K562 (cell line): ENCODE measurements around the gene HIVEP1. TPM values are rescaled to one million over a fixed set of nuclear protein-coding genes. Genes with fewer than 3 reads are reported as not detected.
A peak's percentile ranks its signal among the peaks of the same experiment; 100 is the strongest.

Experiments used
- BCOR ChIP-seq: fragments of 450-650 bp; IDR thresholded peaks from 2 replicates; pipeline ENCODE4 v1.6.1; 2016
- CBFA2T3 ChIP-seq: fragments of 450-650 bp; IDR thresholded peaks from 2 replicates; pipeline ENCODE4 v1.6.1; 2017
- CREB3L1 ChIP-seq: fragments of 450-650 bp; IDR thresholded peaks from 2 replicates; pipeline ENCODE4 v1.6.1; 2014; ENCODE audit warnings: low read depth, mild to moderate bottlenecking, moderate library complexity, borderline replicate concordance
- E2F6 ChIP-seq, 2 experiments: IDR thresholded peaks; 2 replicates each; pipeline ENCODE4 v1.6.1; 2011; ENCODE audit warnings: borderline replicate concordance in 1 of 2, control low read depth in 1 of 2, low read depth in 1 of 2, low read length in 1 of 2, mild to moderate bottlenecking in 1 of 2, mixed read lengths in 1 of 2, moderate library complexity in 1 of 2; ENCODE audit not compliant: insufficient read depth in 1 of 2, insufficient read length in 1 of 2, poor library complexity in 1 of 2, severe bottlenecking in 1 of 2; ENCODE audit errors: extremely low read depth in 1 of 2
- GABPA ChIP-seq: fragments of 200-800 bp; sonication (Bioruptor generic); conservative IDR thresholded peaks from 2 replicates; pipeline ENCODE4 v1.6.1; 2016; ENCODE audit warnings: low read depth, missing genetic modification characterization, missing compliant biosample characterization
- HDAC1 ChIP-seq, 2 experiments: fragments of 450-650 bp; IDR thresholded peaks; 2 replicates each; pipeline ENCODE4 v1.6.1; 2016 to 2017; ENCODE audit warnings: inconsistent platforms in 1 of 2, mild to moderate bottlenecking in 1 of 2, moderate library complexity in 1 of 2
- HSF4 ChIP-seq: fragments of 250-450 bp; sonication (Bioruptor Pico); IDR thresholded peaks from 2 replicates; pipeline ENCODE4 v2.1.2; 2022; ENCODE audit warnings: mild to moderate bottlenecking, moderate library complexity, borderline replicate concordance
- MEF2D ChIP-seq: conservative IDR thresholded peaks from 2 replicates; pipeline ENCODE4 v1.6.1; 2016; ENCODE audit warnings: low read depth, missing genetic modification characterization, missing compliant biosample characterization
- MEIS2 ChIP-seq: fragments of 450-650 bp; IDR thresholded peaks from 2 replicates; pipeline ENCODE4 v1.6.1; 2014; ENCODE audit warnings: mild to moderate bottlenecking; ENCODE audit not compliant: partially characterized antibody
- PCBP1 ChIP-seq: fragments of 200-400 bp; formaldehyde crosslinking; IDR thresholded peaks from 2 replicates; pipeline ENCODE4 v1.6.1; 2018; ENCODE audit warnings: mild to moderate bottlenecking, low read depth, low read length; ENCODE audit not compliant: poor library complexity, severe bottlenecking
- PHF21A ChIP-seq: fragments of 450-650 bp; IDR thresholded peaks from 2 replicates; pipeline ENCODE4 v1.6.1; 2017; ENCODE audit warnings: low read depth, borderline replicate concordance
- SMARCA4 ChIP-seq: fragments of 450-650 bp; IDR thresholded peaks from 2 replicates; pipeline ENCODE4 v1.6.1; 2016
- SREBF2 ChIP-seq: sonication (generic); formaldehyde crosslinking; IDR thresholded peaks from 2 replicates; pipeline ENCODE4 v1.4.0; 2020; ENCODE audit warnings: mild to moderate bottlenecking, missing genetic modification reagents
- WHSC1 ChIP-seq: IDR thresholded peaks from one replicate; pipeline ENCODE4 v1.6.1; 2012; ENCODE audit warnings: low read length, control low read depth, inconsistent platforms
- ZBTB33 ChIP-seq: sonication (generic); formaldehyde crosslinking; IDR thresholded peaks from 2 replicates; pipeline ENCODE4 v1.8.1; 2023; ENCODE audit warnings: mild to moderate bottlenecking, missing genetic modification reagents
- ZNF24 ChIP-seq: fragments of 450-650 bp; IDR thresholded peaks from 2 replicates; pipeline ENCODE4 v1.6.1; 2016
- ZNF398 ChIP-seq: fragments of 250-450 bp; sonication (Bioruptor Pico); IDR thresholded peaks from 2 replicates; pipeline ENCODE4 v1.8.0; 2021; ENCODE audit warnings: moderate library complexity, mild to moderate bottlenecking, inconsistent platforms
- ZNF431 ChIP-seq: sonication (generic); formaldehyde crosslinking; IDR thresholded peaks from 2 replicates; pipeline ENCODE4 v1.8.0; 2022; ENCODE audit warnings: mild to moderate bottlenecking, missing genetic modification reagents
- ZNF592 ChIP-seq: fragments of 450-650 bp; IDR thresholded peaks from 2 replicates; pipeline ENCODE4 v1.6.1; 2017; ENCODE audit warnings: antibody characterized with exemption, mild to moderate bottlenecking
- polyA plus RNA-seq, 8 experiments: library from polyadenylated mRNA; depleted of rRNA in 4 of 8; stranded (reverse) in 5 of 8; unstranded in 3 of 8; fragments of >200 nt; fragmentation: Nextera tagmentation in 2 of 8; fragmentation: Illumina TruSeq in 1 of 8; extraction: Ambion mirVana in 2 of 8; extraction: Trizol in 1 of 8; gene quantifications; 2 replicates each; pipeline versions ENCODE4 v1.2.1 to v1.2.3, GENCODE V29; 2011 to 2014; ENCODE audit warnings: inconsistent platforms in 1 of 8, missing spikeins in 1 of 8
- total RNA-seq, 7 experiments: library from RNA; depleted of rRNA in 6 of 7; stranded (reverse); fragments of >200 nt in 6 of 7; fragmentation: Illumina TruSeq in 2 of 7; extraction: Trizol in 2 of 7; gene quantifications; 2 replicates each; pipeline versions ENCODE4 v1.2.1 to v1.2.3, GENCODE V29; 2011 to 2021; ENCODE audit warnings: low replicate concordance in 1 of 7

HIVEP1 gene
- total and polyA plus RNA-seq, 9 of the 15 experiments (the other 6 are each of a cell fraction or from before 2014, with no cell fraction given) = 6.0 to 33.3 (median 21.7) TPM

GRCh38 chr6:12103158-12103557 is 91.0 kb downstream of the HIVEP1 start (continued):
- 0 out of 2 replicates have a peak, but pooled peaks have one; percentile 25 for TF ChIP-seq ZNF592
- no peak for TF ChIP-seq HSF4
- TF ChIP-seq MEIS2 = peak; percentile 8
- TF ChIP-seq HDAC1 (IDR thresholded peaks at IDR 0.05) = no peak
- no peak for TF ChIP-seq E2F6 (IDR thresholded peaks at IDR 0.05; ENCODE audit: borderline replicate concordance in 1 of 2, extremely low read depth in 1 of 2, insufficient read depth in 1 of 2, insufficient read length in 1 of 2, low read depth in 1 of 2, low read length in 1 of 2, poor library complexity in 1 of 2, severe bottlenecking in 1 of 2)
- no peak for TF ChIP-seq PHF21A
- no peak for TF ChIP-seq MEF2D (tag)
- TF ChIP-seq CREB3L1 = no peak
- TF ChIP-seq SMARCA4 = 0 out of 2 replicates have a peak, but pooled peaks have one; percentile 24
- peak; percentile 67 for TF ChIP-seq CBFA2T3
- TF ChIP-seq ZBTB33 (CRISPR knock-in tag) = no peak
- TF ChIP-seq SREBF2 (CRISPR knock-in tag) = no peak
- TF ChIP-seq GABPA = peak; percentile 35; the same call in 1 of the 2 replicates
- no peak for TF ChIP-seq ZNF24
- no peak for TF ChIP-seq ZNF398
- no peak for TF ChIP-seq PCBP1
- no peak for TF ChIP-seq ZNF431 (CRISPR knock-in tag)
- no peak for TF ChIP-seq BCOR
- no peak for TF ChIP-seq WHSC1
